HepG2 (cell line): ENCODE results near the gene MBNL3. TPM values are rescaled to one million over a fixed set of nuclear protein-coding genes. Genes with fewer than 3 reads are reported as not detected.

Source experiments
- ATF7-NPFF ChIP-seq: sonication (generic); formaldehyde crosslinking; IDR thresholded peaks from 2 replicates; pipeline ENCODE4 v1.8.1; 2023; ENCODE audit warnings: mild to moderate bottlenecking, low read depth, missing genetic modification reagents, moderate library complexity
- CBFB ChIP-seq: sonication (generic); formaldehyde crosslinking; IDR thresholded peaks from 2 replicates; pipeline ENCODE4 v1.4.0; 2020; ENCODE audit warnings: missing genetic modification reagents
- CREM ChIP-seq, 2 experiments: sonication (generic) in 1 of 2; formaldehyde crosslinking in 1 of 2; IDR thresholded peaks; 2 replicates each; pipeline versions ENCODE4 v1.4.0 to v1.6.1; 2016 to 2020; ENCODE audit warnings: antibody characterized with exemption in 1 of 2, mild to moderate bottlenecking in 1 of 2, missing genetic modification reagents in 1 of 2
- DPF2 ChIP-seq: sonication (generic); formaldehyde crosslinking; IDR thresholded peaks from 2 replicates; pipeline ENCODE4 v1.4.0; 2020; ENCODE audit warnings: mild to moderate bottlenecking, low read depth, missing genetic modification reagents, borderline replicate concordance
- E2F1 ChIP-seq: sonication (generic); formaldehyde crosslinking; IDR thresholded peaks from 2 replicates; pipeline ENCODE4 v1.5.0; 2020; ENCODE audit warnings: missing genetic modification reagents
- ELF4 ChIP-seq: sonication (generic); formaldehyde crosslinking; IDR thresholded peaks from 2 replicates; pipeline ENCODE4 v1.5.0; 2020; ENCODE audit warnings: missing genetic modification reagents, mild to moderate bottlenecking, moderate library complexity, borderline replicate concordance
- KDM6A ChIP-seq: IDR thresholded peaks from 2 replicates; pipeline ENCODE4 v1.6.1; 2016; ENCODE audit warnings: low read depth
- NCOA1 ChIP-seq: sonication (generic); formaldehyde crosslinking; IDR thresholded peaks from 2 replicates; pipeline ENCODE4 v1.9.0; 2021; ENCODE audit warnings: missing genetic modification reagents
- PITX1 ChIP-seq: sonication (generic); formaldehyde crosslinking; IDR thresholded peaks from 2 replicates; pipeline ENCODE4 v1.5.1; 2020; ENCODE audit warnings: mild to moderate bottlenecking, missing genetic modification reagents
- POLR2A ChIP-seq, 2 experiments: IDR thresholded peaks; 2 replicates each; pipeline ENCODE4 v1.6.1; 2011; ENCODE audit warnings: low read depth in 2 of 2, low read length in 2 of 2, mild to moderate bottlenecking in 1 of 2, moderate library complexity in 1 of 2; ENCODE audit not compliant: insufficient read depth in 1 of 2
- PPARG ChIP-seq: conservative IDR thresholded peaks from 2 replicates; pipeline ENCODE4 v1.6.1; 2016; ENCODE audit warnings: missing biosample characterization, missing genetic modification reagents
- REST ChIP-seq, 2 experiments: IDR thresholded peaks; 2 replicates each; pipeline ENCODE4 v1.6.1; 2011 to 2012; ENCODE audit warnings: low read length in 2 of 2, borderline replicate concordance in 1 of 2, low read depth in 1 of 2, mild to moderate bottlenecking in 1 of 2, moderate library complexity in 1 of 2
- RXRB ChIP-seq: IDR thresholded peaks from 2 replicates; pipeline ENCODE4 v1.6.1; 2016; ENCODE audit warnings: borderline replicate concordance, missing genetic modification reagents, missing compliant biosample characterization
- SALL1 ChIP-seq: sonication (generic); formaldehyde crosslinking; IDR thresholded peaks from 2 replicates; pipeline ENCODE4 v1.8.0; 2022; ENCODE audit warnings: mild to moderate bottlenecking, missing genetic modification reagents
- SOX13 ChIP-seq, 3 experiments: fragments of 450-650 bp in 1 of 3; sonication (generic) in 1 of 3; formaldehyde crosslinking in 1 of 3; IDR thresholded peaks in 2 of 3; conservative IDR thresholded peaks in 1 of 3; 2 replicates each; pipeline versions ENCODE4 v1.5.0 to v1.6.1; 2016 to 2020; ENCODE audit warnings: antibody characterized with exemption in 1 of 3, mild to moderate bottlenecking in 1 of 3, missing compliant biosample characterization in 1 of 3, missing genetic modification reagents in 1 of 3, moderate library complexity in 1 of 3
- TFDP1 ChIP-seq: IDR thresholded peaks from 2 replicates; pipeline ENCODE4 v1.6.1; 2016; ENCODE audit warnings: missing compliant biosample characterization, missing genetic modification reagents, borderline replicate concordance
- ZNF609 ChIP-seq: sonication (generic); formaldehyde crosslinking; IDR thresholded peaks from 2 replicates; pipeline ENCODE4 v1.4.0; 2020; ENCODE audit warnings: mild to moderate bottlenecking, missing genetic modification reagents, borderline replicate concordance
- ZSCAN30 ChIP-seq: sonication (generic); formaldehyde crosslinking; IDR thresholded peaks from 2 replicates; pipeline ENCODE4 v1.5.0; 2020; ENCODE audit warnings: mild to moderate bottlenecking, missing genetic modification reagents
- polyA plus RNA-seq, 8 experiments: library from polyadenylated mRNA; depleted of rRNA in 3 of 8; stranded (reverse) in 7 of 8; unstranded in 1 of 8; fragments of >200 nt; fragmentation: Illumina TruSeq in 4 of 8; extraction: Trizol in 4 of 8; gene quantifications; 2 replicates each; pipeline versions ENCODE4 v1.2.1 to v1.2.3, GENCODE V29; 2011 to 2016; ENCODE audit warnings: low read depth in 4 of 8, missing spikeins in 1 of 8, mixed read lengths in 1 of 8; ENCODE audit not compliant: insufficient read depth in 1 of 8
- total RNA-seq, 5 experiments: library from RNA; depleted of rRNA; stranded (reverse); fragments of >200 nt; fragmentation: Illumina TruSeq; extraction: Trizol; gene quantifications; 2 replicates each; pipeline ENCODE4 v1.2.3, GENCODE V29; 2016; ENCODE audit warnings: low read depth in 1 of 5

MBNL3 gene
- total and polyA plus RNA-seq, 2 of the 13 experiments (the other 11 are each of a cell fraction or from before 2014, with no cell fraction given), result 155 to 257 TPM

- TF ChIP-seq REST (IDR thresholded peaks at IDR 0.05; ENCODE audit: borderline replicate concordance in 1 of 2, low read depth in 1 of 2, low read length in 2 of 2), result 0 out of 4 replicates have a peak, but pooled peaks of 1 of the 2 experiments have one; percentile 19
- TF ChIP-seq E2F1 (CRISPR knock-in tag), result peak; percentile 87
- TF ChIP-seq PITX1 (CRISPR knock-in tag), result peak; percentile 83; the same call in 1 of the 2 replicates
- peak; percentile 70; the same call in 1 of the 2 replicates for TF ChIP-seq ZNF609 (CRISPR knock-in tag)
- 0 out of 2 replicates have a peak, but pooled peaks have one; percentile 52 for TF ChIP-seq KDM6A (CRISPR knock-in tag)
- peak; percentile 51; the same call in 1 of the 2 replicates for TF ChIP-seq TFDP1 (CRISPR knock-in tag)
- 0 out of 2 replicates have a peak, but pooled peaks have one; percentile 33 for TF ChIP-seq NCOA1 (CRISPR knock-in tag)
- TF ChIP-seq ELF4 (CRISPR knock-in tag), result no peak
- peak; percentile 69 for TF ChIP-seq SOX13 (IDR thresholded peaks at IDR 0.05)
- peak in 1 of 2 experiments; percentile 92; a peak in 2 of 4 replicates for TF ChIP-seq SOX13 (CRISPR knock-in tag; conservative IDR thresholded peaks at IDR 0.05 in 1 of 2, IDR thresholded peaks at IDR 0.05 in 1 of 2)
- TF ChIP-seq POLR2A (IDR thresholded peaks at IDR 0.05; ENCODE audit: insufficient read depth in 1 of 2, low read depth in 2 of 2, low read length in 2 of 2), result peak in 1 of 2 experiments; percentile 47; a peak in 1 of 4 replicates
- 0 out of 2 replicates have a peak, but pooled peaks have one; percentile 64 for TF ChIP-seq DPF2
- peak; percentile 99 for TF ChIP-seq SALL1 (CRISPR knock-in tag)
- TF ChIP-seq ATF7-NPFF (CRISPR knock-in tag), result no peak
- TF ChIP-seq RXRB (CRISPR knock-in tag), result peak; percentile 85
- TF ChIP-seq CBFB (CRISPR knock-in tag), result 0 out of 2 replicates have a peak, but pooled peaks have one; percentile 35
- TF ChIP-seq ZSCAN30 (CRISPR knock-in tag), result no peak
- peak; percentile 82 for TF ChIP-seq CREM (IDR thresholded peaks at IDR 0.05)
- no peak for TF ChIP-seq CREM (CRISPR knock-in tag; IDR thresholded peaks at IDR 0.05)
- peak; percentile 48; the same call in 1 of the 2 replicates for TF ChIP-seq PPARG (CRISPR knock-in tag)
Observed at GRCh38 chrX:132482632-132483031, 6.2 kb downstream of the MBNL3 start (continued).
